ENCODE data around the gene GTF2E1.

DNA sequence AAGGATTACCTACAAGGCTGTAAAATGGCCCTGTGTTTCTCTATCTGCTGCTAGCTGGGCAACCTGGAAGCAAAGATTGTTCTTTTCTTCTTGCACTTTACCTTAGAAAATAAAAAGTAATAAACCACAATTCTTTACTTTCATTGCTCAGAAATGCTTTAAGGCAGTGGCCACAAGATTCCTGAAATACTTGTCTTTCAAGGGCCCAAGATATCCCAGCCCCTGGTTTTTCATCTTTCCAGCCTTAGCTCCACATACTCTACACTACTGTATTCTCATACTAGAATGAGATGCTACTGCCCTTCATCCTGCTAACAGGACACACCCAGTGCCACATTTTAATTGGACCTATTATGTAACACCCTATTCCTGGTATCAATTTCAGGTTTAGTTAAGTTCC is 78.9 kb downstream of the GTF2E1 start:
- TF ChIP-seq, protein P1, sequence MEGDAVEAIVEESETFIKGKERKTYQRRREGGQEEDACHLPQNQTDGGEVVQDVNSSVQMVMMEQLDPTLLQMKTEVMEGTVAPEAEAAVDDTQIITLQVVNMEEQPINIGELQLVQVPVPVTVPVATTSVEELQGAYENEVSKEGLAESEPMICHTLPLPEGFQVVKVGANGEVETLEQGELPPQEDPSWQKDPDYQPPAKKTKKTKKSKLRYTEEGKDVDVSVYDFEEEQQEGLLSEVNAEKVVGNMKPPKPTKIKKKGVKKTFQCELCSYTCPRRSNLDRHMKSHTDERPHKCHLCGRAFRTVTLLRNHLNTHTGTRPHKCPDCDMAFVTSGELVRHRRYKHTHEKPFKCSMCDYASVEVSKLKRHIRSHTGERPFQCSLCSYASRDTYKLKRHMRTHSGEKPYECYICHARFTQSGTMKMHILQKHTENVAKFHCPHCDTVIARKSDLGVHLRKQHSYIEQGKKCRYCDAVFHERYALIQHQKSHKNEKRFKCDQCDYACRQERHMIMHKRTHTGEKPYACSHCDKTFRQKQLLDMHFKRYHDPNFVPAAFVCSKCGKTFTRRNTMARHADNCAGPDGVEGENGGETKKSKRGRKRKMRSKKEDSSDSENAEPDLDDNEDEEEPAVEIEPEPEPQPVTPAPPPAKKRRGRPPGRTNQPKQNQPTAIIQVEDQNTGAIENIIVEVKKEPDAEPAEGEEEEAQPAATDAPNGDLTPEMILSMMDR (IDR thresholded peaks at IDR 0.05), result no peak
- TF ChIP-seq POLR2A (IDR thresholded peaks at IDR 0.05) (no peak), EP300 (IDR thresholded peaks at IDR 0.05) (no peak)

All from gastroesophageal sphincter (tissue), 3 donors.